Calu3 (cell line): ENCODE data around the gene PLEKHA7. TPM values are rescaled to one million over a fixed set of nuclear protein-coding genes. Genes with fewer than 3 reads are reported as not detected.

ENCODE experiments used
- BruUV-seq: library from RNA; stranded (reverse); fragments of 400-500 nt; replicated peaks from 2 replicates; lab custom pipeline; 2021; lab: Mats Ljungman, UMichigan
- CTCF ChIA-PET: fragments of 300-600 bp; sonication (Branson Sonifier 250); formaldehyde crosslinking; loops from one replicate; lab custom pipeline; 2022; ENCODE audit warnings: antibody characterized with exemption; lab: Charles Lee
- DNase-seq: peaks from one replicate; pipeline ENCODE4 v3.0.0; 2022
- H3K27ac Mint-ChIP-seq: one replicate; pipeline ENCODE4 v1.8.0; 2022; ENCODE audit warnings: mixed read lengths; ENCODE audit not compliant: unreplicated experiment
- H3K27me3 Mint-ChIP-seq: one replicate; pipeline ENCODE4 v1.8.0; 2022; ENCODE audit warnings: mixed read lengths; ENCODE audit not compliant: unreplicated experiment
- H3K36me3 Mint-ChIP-seq: one replicate; pipeline ENCODE4 v1.8.0; 2022; ENCODE audit warnings: mild to moderate bottlenecking, moderate library complexity, mixed read lengths; ENCODE audit not compliant: insufficient read depth, unreplicated experiment
- H3K4me1 Mint-ChIP-seq: one replicate; pipeline ENCODE4 v1.8.0; 2022; ENCODE audit warnings: mild to moderate bottlenecking, low read depth, mixed read lengths; ENCODE audit not compliant: unreplicated experiment
- H3K4me3 Mint-ChIP-seq: one replicate; pipeline ENCODE4 v1.8.0; 2022; ENCODE audit warnings: mild to moderate bottlenecking, low read depth, moderate library complexity, mixed read lengths; ENCODE audit not compliant: unreplicated experiment
- H3K9me3 Mint-ChIP-seq: one replicate; pipeline ENCODE4 v1.8.0; 2022; ENCODE audit warnings: low read depth, mixed read lengths; ENCODE audit not compliant: unreplicated experiment
- CTCF ChIP-seq: fragments of 200-600 bp; IDR thresholded peaks from one replicate; pipeline ENCODE4 v1.8.0; 2022; ENCODE audit warnings: antibody characterized with exemption; ENCODE audit not compliant: unreplicated experiment
- intact Hi-C: fragments of 100-400 bp; cut with micrococcal nuclease; formaldehyde crosslinking; loops from one replicate; pipeline ENCODE4 v1.10.0; 2022; ENCODE audit not compliant: unreplicated experiment
- total RNA-seq: library from RNA; stranded (reverse); gene quantifications from 2 replicates; pipeline ENCODE4 v1.2.3, GENCODE V29; 2022

The PLEKHA7 gene
- total RNA-seq, 1 experiment from 2014 or later, result 138 TPM

GRCh38 chr11:16856022-16856471, 158.2 kb downstream of the PLEKHA7 start:
- Mint-ChIP-seq H3K9me3 (no peaks in the 10 kb centered on the region), H3K4me3 (no peak overlapping the region), H3K4me1 (peaks cover 16% of the 10 kb centered on the region), H3K27me3 (no peaks in the 10 kb centered on the region), H3K36me3 (peaks cover 63% of the 10 kb centered on the region), H3K27ac (no peak overlapping the region)
- no peak for DNase-seq
- no TSS peak for BruUV-seq
- intact Hi-C loops, result no loop called here
- CTCF ChIA-PET, result interaction anchor here (1.0 kb wide), 1 partner anchor 10 kb away, joined by 3 read pairs; no protein-coding TSS in a partner anchor
- TF ChIP-seq CTCF, result no peak

- no peak overlapping the region for H3K27ac Mint-ChIP-seq
- intact Hi-C loops, result no loop called here
- BruUV-seq, result no TSS peak
- CTCF ChIA-PET, result interaction anchor here (1.0 to 1.1 kb wide), 2 partner anchors 11 to 68 kb away, joined by 3 read pairs; no protein-coding TSS in a partner anchor
- no peaks in the 10 kb centered on the region for H3K9me3 Mint-ChIP-seq
- no peak overlapping the region for H3K4me3 Mint-ChIP-seq
- TF ChIP-seq CTCF, result no peak
- no peak for DNase-seq
- H3K4me1 Mint-ChIP-seq, result peaks cover 6% of the 10 kb centered on the region
- peaks cover 59% of the 10 kb centered on the region for H3K36me3 Mint-ChIP-seq
- no peaks in the 10 kb centered on the region for H3K27me3 Mint-ChIP-seq
Observed at GRCh38 chr11:16854979-16855378, 159.2 kb downstream of the PLEKHA7 start.

GRCh38 chr11:16853859-16854258, 160.4 kb downstream of the PLEKHA7 start:
- peak overlapping the region; percentile 15 for H3K27ac Mint-ChIP-seq
- peaks cover 55% of the 10 kb centered on the region for H3K36me3 Mint-ChIP-seq
- CTCF ChIA-PET, result no interaction called here
- BruUV-seq, result no TSS peak
- no peaks in the 10 kb centered on the region for H3K9me3 Mint-ChIP-seq
- no peak overlapping the region for H3K4me3 Mint-ChIP-seq
- no peak for DNase-seq
- no peaks in the 10 kb centered on the region for H3K27me3 Mint-ChIP-seq
- H3K4me1 Mint-ChIP-seq, result no peaks in the 10 kb centered on the region
- no peak for TF ChIP-seq CTCF
- intact Hi-C loops, result no loop called here

GRCh38 chr11:16853266-16853665, 160.9 kb downstream of the PLEKHA7 start:
- H3K4me3 Mint-ChIP-seq, result no peak overlapping the region
- H3K9me3 Mint-ChIP-seq, result no peaks in the 10 kb centered on the region
- H3K36me3 Mint-ChIP-seq, result peaks cover 49% of the 10 kb centered on the region
- CTCF ChIA-PET, result no interaction called here
- intact Hi-C loops, result no loop called here
- DNase-seq, result no peak
- peak overlapping the region; percentile 15 for H3K27ac Mint-ChIP-seq
- no peaks in the 10 kb centered on the region for H3K27me3 Mint-ChIP-seq
- BruUV-seq, result no TSS peak
- no peaks in the 10 kb centered on the region for H3K4me1 Mint-ChIP-seq
- TF ChIP-seq CTCF, result no peak
